H9 (cell line): ENCODE measurements around the gene IL6R. TPM values are rescaled to one million over a fixed set of nuclear protein-coding genes. Genes with fewer than 3 reads are reported as not detected.

Experiments
- DNase-seq: peaks from one replicate; pipeline ENCODE4 v3.0.0-alpha.2; 2017
- H2AFZ ChIP-seq: one replicate; pipeline ENCODE4 v1.6.1; 2013; ENCODE audit warnings: mild to moderate bottlenecking, low read length, control low read depth, moderate library complexity
- H2AK5ac ChIP-seq: 2 replicates; pipeline ENCODE4 v1.6.1; 2013; ENCODE audit warnings: low read length, control low read depth, mixed read lengths; ENCODE audit not compliant: insufficient read length
- H2BK120ac ChIP-seq: one replicate; pipeline ENCODE4 v1.6.1; 2013; ENCODE audit warnings: low read depth, mild to moderate bottlenecking, low read length, control low read depth, inconsistent platforms; ENCODE audit not compliant: poor library complexity, severe bottlenecking
- H2BK12ac ChIP-seq: 2 replicates; pipeline ENCODE4 v1.6.1; 2013; ENCODE audit warnings: low read length, control low read depth, mixed read lengths, low read depth; ENCODE audit not compliant: insufficient read length
- H2BK15ac ChIP-seq: 2 replicates; pipeline ENCODE4 v1.6.1; 2013; ENCODE audit warnings: low read depth, low read length, control low read depth
- H2BK20ac ChIP-seq: one replicate; pipeline ENCODE4 v1.6.1; 2013; ENCODE audit warnings: low read depth, mild to moderate bottlenecking, low read length, control low read depth, inconsistent platforms; ENCODE audit not compliant: poor library complexity, severe bottlenecking
- H2BK5ac ChIP-seq: 2 replicates; pipeline ENCODE4 v1.6.1; 2013; ENCODE audit warnings: low read length, control low read depth, mixed read lengths; ENCODE audit not compliant: insufficient read length
- H3K14ac ChIP-seq: 2 replicates; pipeline ENCODE4 v1.6.1; 2013; ENCODE audit warnings: low read length, control low read depth; ENCODE audit not compliant: insufficient read depth
- H3K18ac ChIP-seq: 2 replicates; pipeline ENCODE4 v1.6.1; 2013; ENCODE audit warnings: low read depth, mild to moderate bottlenecking, mixed read lengths, low read length, control low read depth; ENCODE audit not compliant: insufficient read length
- H3K23ac ChIP-seq: 2 replicates; pipeline ENCODE4 v1.6.1; 2013; ENCODE audit warnings: low read length, control low read depth, mixed read lengths, low read depth; ENCODE audit not compliant: insufficient read length
- H3K23me2 ChIP-seq: 2 replicates; pipeline ENCODE4 v1.6.1; 2013; ENCODE audit warnings: low read depth, mild to moderate bottlenecking, mixed read lengths, low read length, control low read depth; ENCODE audit not compliant: insufficient read length, poor library complexity, severe bottlenecking
- H3K27ac ChIP-seq: 2 replicates; pipeline ENCODE4 v1.5.1; 2013; ENCODE audit warnings: low read length, control low read depth, mixed read lengths, low read depth; ENCODE audit not compliant: insufficient read length
- H3K27me3 ChIP-seq: 2 replicates; pipeline ENCODE4 v1.6.1; 2013; ENCODE audit warnings: low read length, control low read depth, inconsistent platforms; ENCODE audit not compliant: insufficient read depth
- H3K4ac ChIP-seq: 2 replicates; pipeline ENCODE4 v1.6.1; 2013; ENCODE audit warnings: low read depth, mild to moderate bottlenecking, control low read depth, inconsistent platforms, low read length, moderate library complexity
- H3K4me1 ChIP-seq: 2 replicates; pipeline ENCODE4 v1.6.1; 2013; ENCODE audit warnings: low read length, control low read depth, inconsistent platforms; ENCODE audit not compliant: insufficient read depth
- H3K4me2 ChIP-seq: 2 replicates; pipeline ENCODE4 v1.6.1; 2013; ENCODE audit warnings: low read length, control low read depth, mixed read lengths; ENCODE audit not compliant: insufficient read length, insufficient read depth
- H3K56ac ChIP-seq: 2 replicates; pipeline ENCODE4 v1.6.1; 2013; ENCODE audit warnings: low read depth, mild to moderate bottlenecking, mixed read lengths, low read length, control low read depth; ENCODE audit not compliant: insufficient read length
- H3K79me1 ChIP-seq: 2 replicates; pipeline ENCODE4 v1.6.1; 2013; ENCODE audit warnings: low read depth, mild to moderate bottlenecking, moderate library complexity, low read length, control low read depth, inconsistent platforms; ENCODE audit not compliant: insufficient read depth, poor library complexity, severe bottlenecking
- H3K79me2 ChIP-seq: 2 replicates; pipeline ENCODE4 v1.6.1; 2013; ENCODE audit warnings: low read length, control low read depth, inconsistent platforms; ENCODE audit not compliant: insufficient read depth
- H3K9ac ChIP-seq: 2 replicates; pipeline ENCODE4 v1.6.1; 2013; ENCODE audit warnings: low read length, control low read depth, mixed read lengths; ENCODE audit not compliant: insufficient read length; ENCODE audit errors: extremely low read depth
- H3K9me3 ChIP-seq: one replicate; pipeline ENCODE4 v1.6.1; 2013; ENCODE audit warnings: low read depth, low read length, inconsistent platforms; ENCODE audit not compliant: control insufficient read depth
- H3T11ph ChIP-seq: one replicate; pipeline ENCODE4 v1.6.1; 2013; ENCODE audit warnings: mild to moderate bottlenecking, low read length, control low read depth, inconsistent platforms
- H4K20me1 ChIP-seq: one replicate; pipeline ENCODE4 v1.6.1; 2013; ENCODE audit not compliant: control insufficient read depth, insufficient read length, insufficient read depth
- H4K5ac ChIP-seq: 2 replicates; pipeline ENCODE4 v1.6.1; 2013; ENCODE audit warnings: low read depth, mild to moderate bottlenecking, mixed read lengths, low read length, control low read depth; ENCODE audit not compliant: insufficient read length
- H4K8ac ChIP-seq: replicated peaks from 2 replicates; pipeline ENCODE4 v1.6.1; 2013; ENCODE audit warnings: low read length, control low read depth, mixed read lengths, low read depth; ENCODE audit not compliant: insufficient read length
- H4K91ac ChIP-seq: 2 replicates; pipeline ENCODE4 v1.6.1; 2013; ENCODE audit warnings: low read depth, mild to moderate bottlenecking, moderate library complexity, mixed read lengths, low read length, control low read depth; ENCODE audit not compliant: insufficient read length
- H3K27ac Mint-ChIP-seq, 3 experiments: 2 replicates in 2 of 3; 3 replicates in 1 of 3; pipeline ENCODE4 v1.8.0; 2020 to 2021; ENCODE audit warnings: mixed read lengths in 3 of 3, mild to moderate bottlenecking in 1 of 3, moderate library complexity in 1 of 3
- H3K27me3 Mint-ChIP-seq: 2 replicates; pipeline ENCODE4 v1.8.0; 2021; ENCODE audit warnings: low read depth, mild to moderate bottlenecking, moderate library complexity, mixed read lengths
- H3K36me3 Mint-ChIP-seq, 3 experiments: 2 replicates in 2 of 3; 3 replicates in 1 of 3; pipeline ENCODE4 v1.8.0; 2020 to 2021; ENCODE audit warnings: low read depth in 3 of 3, mixed read lengths in 3 of 3; ENCODE audit not compliant: insufficient read depth in 1 of 3
- H3K4me1 Mint-ChIP-seq, 2 experiments: 2 replicates each; pipeline ENCODE4 v1.8.0; 2020; ENCODE audit warnings: mixed read lengths in 2 of 2
- H3K4me3 Mint-ChIP-seq, 2 experiments: 2 replicates in 1 of 2; 3 replicates in 1 of 2; pipeline ENCODE4 v1.8.0; 2020 to 2021; ENCODE audit warnings: mild to moderate bottlenecking in 2 of 2, mixed read lengths in 2 of 2, moderate library complexity in 1 of 2
- H3K9me3 Mint-ChIP-seq, 2 experiments: 2 replicates in 1 of 2; 3 replicates in 1 of 2; pipeline ENCODE4 v1.8.0; 2020; ENCODE audit warnings: mild to moderate bottlenecking in 2 of 2, mixed read lengths in 2 of 2, moderate library complexity in 1 of 2
- WGBS: extraction: QIAGEN DNeasy Blood & Tissue Kit; methylation state at CpG from one replicate; pipeline ENCODE4 v1.1.7; 2013; ENCODE audit warnings: missing lambda C conversion rate, low lambda C conversion rate, mixed read lengths; ENCODE audit not compliant: insufficient read length; ENCODE audit errors: extremely low coverage; 5-methylcytosine and 5-hydroxymethylcytosine counted together
- total RNA-seq: library from RNA; stranded (reverse); gene quantifications from 2 replicates; pipeline ENCODE4 v1.2.1, GENCODE V29; 2021
- TF ChIP-seq, protein P1 (sequence below): fragments of 200-600 bp; sonication (generic); conservative IDR thresholded peaks from 3 replicates; pipeline ENCODE4 v1.8.0; 2021; ENCODE audit warnings: antibody characterized with exemption, mild to moderate bottlenecking

The IL6R gene
- total RNA-seq, 1 experiment from 2014 or later = 1.7 TPM

GRCh38 chr1:154479764-154480421 lies 74.8 kb downstream of the IL6R start:
- H3K9ac ChIP-seq = no peak overlapping the region
- H4K8ac ChIP-seq = no peak overlapping the region
- H3K4me3 Mint-ChIP-seq = no peak overlapping the region
- H2BK20ac ChIP-seq = no peak overlapping the region
- H4K5ac ChIP-seq = no peak overlapping the region
- no peak overlapping the region for H2BK15ac ChIP-seq
- no peak overlapping the region for H3K23ac ChIP-seq
- no peak overlapping the region for H3K18ac ChIP-seq
- H4K20me1 ChIP-seq = no peaks in the 10 kb centered on the region
- TF ChIP-seq, protein P1, sequence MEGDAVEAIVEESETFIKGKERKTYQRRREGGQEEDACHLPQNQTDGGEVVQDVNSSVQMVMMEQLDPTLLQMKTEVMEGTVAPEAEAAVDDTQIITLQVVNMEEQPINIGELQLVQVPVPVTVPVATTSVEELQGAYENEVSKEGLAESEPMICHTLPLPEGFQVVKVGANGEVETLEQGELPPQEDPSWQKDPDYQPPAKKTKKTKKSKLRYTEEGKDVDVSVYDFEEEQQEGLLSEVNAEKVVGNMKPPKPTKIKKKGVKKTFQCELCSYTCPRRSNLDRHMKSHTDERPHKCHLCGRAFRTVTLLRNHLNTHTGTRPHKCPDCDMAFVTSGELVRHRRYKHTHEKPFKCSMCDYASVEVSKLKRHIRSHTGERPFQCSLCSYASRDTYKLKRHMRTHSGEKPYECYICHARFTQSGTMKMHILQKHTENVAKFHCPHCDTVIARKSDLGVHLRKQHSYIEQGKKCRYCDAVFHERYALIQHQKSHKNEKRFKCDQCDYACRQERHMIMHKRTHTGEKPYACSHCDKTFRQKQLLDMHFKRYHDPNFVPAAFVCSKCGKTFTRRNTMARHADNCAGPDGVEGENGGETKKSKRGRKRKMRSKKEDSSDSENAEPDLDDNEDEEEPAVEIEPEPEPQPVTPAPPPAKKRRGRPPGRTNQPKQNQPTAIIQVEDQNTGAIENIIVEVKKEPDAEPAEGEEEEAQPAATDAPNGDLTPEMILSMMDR = peak; percentile 92
- H2BK5ac ChIP-seq = no peak overlapping the region
- no CpG with 5 or more reads among the region's 9 CpGs for WGBS
- H3K79me1 ChIP-seq = no peaks in the 10 kb centered on the region
- no peak overlapping the region for H3K4ac ChIP-seq
- peaks cover 6 to 12% of the 10 kb centered on the region in 2 experiments for H3K4me1 Mint-ChIP-seq
- no peaks in the 10 kb centered on the region for H3K36me3 Mint-ChIP-seq
- H2AFZ ChIP-seq = no peak overlapping the region
- H4K91ac ChIP-seq = no peak overlapping the region
- no peak overlapping the region for H2AK5ac ChIP-seq
- no peak overlapping the region for H3K27ac ChIP-seq
- DNase-seq = peak; percentile 54
- H3T11ph ChIP-seq = no peak overlapping the region
- H3K27me3 Mint-ChIP-seq = no peaks in the 10 kb centered on the region
- H2BK12ac ChIP-seq = no peak overlapping the region
- H3K14ac ChIP-seq = no peak overlapping the region
- no peak overlapping the region for H2BK120ac ChIP-seq
- H3K9me3 Mint-ChIP-seq = no peaks in the 10 kb centered on the region
- no peaks in the 10 kb centered on the region for H3K79me2 ChIP-seq
- H3K56ac ChIP-seq = no peak overlapping the region
- no peaks in the 10 kb centered on the region for H3K9me3 ChIP-seq
- H3K23me2 ChIP-seq = no peaks in the 10 kb centered on the region
- H3K27ac Mint-ChIP-seq = no peak overlapping the region
- no peaks in the 10 kb centered on the region for H3K27me3 ChIP-seq
- H3K4me1 ChIP-seq = 0 out of 2 replicates have a peak, but pooled peaks cover 3% of the 10 kb centered on the region
- H3K4me2 ChIP-seq = no peak overlapping the region
